Mesenteric fat pad (tissue), 1 donor: Measurements from ENCODE around the gene STX8. TPM values are rescaled to one million over a fixed set of nuclear protein-coding genes. Genes with fewer than 3 reads are reported as not detected.

Source experiments
- DNase-seq: peaks from one replicate; pipeline ENCODE4 v3.0.0-alpha.2; 2020; ENCODE audit warnings: low spot score
- total RNA-seq: library from RNA; stranded (reverse); fragmentation: NEBNext Ultra II Directional; extraction: Animal tissue kit (Norgen Biotek cat#: 25700); gene quantifications from one replicate; pipeline ENCODE4 v1.2.1, GENCODE V29; 2021
- donor health status: DM: yes; HTN: yes; CAD: no.

The STX8 gene
- total RNA-seq, 1 donor from 2014 or later, result 77.0 TPM

- no peak for DNase-seq
These were observed 345.3 kb downstream of the STX8 start for GRCh38 chr17:9230346-9230745.

GRCh38 chr17:9229826-9230201, 345.8 kb downstream of the STX8 start:
- no peak for DNase-seq

GRCh38 chr17:9229160-9229825, 346.3 kb downstream of the STX8 start:
- no peak for DNase-seq

- DNase-seq, result no peak
These were observed 347.0 kb downstream of the STX8 start for GRCh38 chr17:9228408-9229159.

- DNase-seq, result no peak
These were observed 347.7 kb downstream of the STX8 start for GRCh38 chr17:9227819-9228407.

- no peak for DNase-seq
These were observed 348.9 kb downstream of the STX8 start for GRCh38 chr17:9226794-9227135.

DNA sequence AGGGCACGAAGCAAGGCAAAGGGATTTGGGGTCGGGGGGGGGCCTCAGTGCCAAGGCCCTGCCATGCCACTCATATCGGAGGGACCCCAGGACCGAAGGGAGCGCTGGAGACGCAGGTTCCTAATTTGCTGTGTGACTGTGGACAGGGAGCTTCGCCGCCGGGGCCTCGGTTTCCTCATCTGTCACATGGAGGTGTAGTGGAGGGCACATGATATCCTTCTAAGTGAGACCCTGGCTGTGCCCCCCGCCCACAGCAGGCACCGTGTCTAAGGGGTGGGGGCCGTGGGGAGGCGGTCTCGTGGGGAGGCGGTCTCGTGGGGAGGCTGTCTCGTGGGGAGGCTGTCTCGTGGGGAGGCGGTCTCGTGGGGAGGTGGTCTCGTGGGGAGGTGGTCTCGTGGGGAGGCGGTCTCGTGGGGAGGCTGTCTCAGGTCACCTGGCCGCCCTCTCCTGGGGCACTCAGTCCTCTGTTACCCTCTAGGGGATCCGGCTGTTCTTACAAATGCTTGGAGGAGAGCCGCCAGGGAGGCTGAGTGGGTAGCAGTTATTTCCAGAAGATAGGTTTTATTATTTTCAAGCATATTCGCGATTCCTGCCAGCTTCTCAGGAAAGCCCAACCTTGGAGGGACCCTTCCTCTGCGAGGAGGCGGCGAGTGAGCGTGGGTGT, 349.4 kb downstream of the STX8 start:
- DNase-seq, result no peak

DNA sequence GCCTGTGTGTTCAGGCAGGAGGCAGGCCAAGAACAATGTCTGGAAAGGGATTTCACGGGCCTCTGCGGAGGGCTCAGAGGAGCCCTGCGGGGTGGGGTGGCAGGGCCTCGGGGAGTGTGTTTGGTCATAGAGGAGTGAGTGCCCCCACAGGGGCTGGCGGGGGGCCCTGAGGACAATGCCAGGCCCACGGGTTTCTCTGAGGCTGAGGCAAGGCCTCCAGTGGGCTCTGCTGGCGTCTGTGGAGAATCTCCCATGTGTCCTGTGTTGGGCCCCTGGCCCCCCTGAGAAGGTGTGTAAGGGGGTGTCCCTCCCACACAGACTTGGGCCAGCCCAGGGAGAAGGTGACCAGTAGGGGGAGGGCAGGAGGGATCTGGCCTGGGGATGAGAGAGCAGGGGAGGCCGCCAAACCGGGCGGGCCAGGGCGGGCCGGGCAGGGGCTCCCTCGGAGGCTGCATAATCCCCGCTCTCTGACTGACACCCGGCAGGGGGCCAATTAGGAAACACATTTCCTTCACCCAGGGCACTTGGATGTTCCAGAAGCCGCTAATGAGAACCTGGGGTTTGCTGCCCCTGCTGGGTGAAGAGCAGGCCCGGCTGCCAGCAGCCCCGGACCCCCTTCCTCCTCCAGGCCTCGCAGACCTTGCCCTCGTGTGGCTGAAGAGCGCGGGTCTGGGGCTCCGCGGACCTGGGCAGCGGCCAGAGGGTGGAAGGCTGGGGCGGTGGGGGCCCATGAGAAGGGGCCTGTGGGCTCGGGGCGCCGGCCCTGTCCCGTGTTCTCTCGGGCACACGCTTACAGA, 350.1 kb downstream of the STX8 start:
- no peak for DNase-seq

DNA sequence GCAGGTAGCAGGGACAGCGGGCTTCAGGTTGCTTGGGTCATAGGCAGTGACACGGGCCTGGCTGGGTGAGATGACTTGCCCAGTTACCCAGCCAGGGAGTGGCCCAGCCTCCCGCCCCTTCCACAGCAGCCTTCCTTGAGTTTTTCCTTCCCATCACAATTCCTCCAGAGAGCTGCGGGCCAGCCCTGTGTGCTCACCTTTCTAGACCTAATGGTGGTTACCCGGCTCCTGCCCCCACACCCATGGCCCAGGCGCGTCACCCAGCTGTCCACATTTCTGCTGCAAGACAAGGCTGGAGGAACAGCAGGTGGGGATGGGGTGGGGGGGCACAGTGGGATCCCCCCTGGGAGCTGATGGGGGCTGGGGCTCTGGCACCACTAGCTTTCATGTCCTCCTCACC, 351.1 kb downstream of the STX8 start:
- no peak for DNase-seq

- DNase-seq, result no peak
These were observed 352.1 kb downstream of the STX8 start for GRCh38 chr17:9223531-9223930.

- DNase-seq, result no peak
These were observed 353.8 kb downstream of the STX8 start for GRCh38 chr17:9221922-9222180.

GRCh38 chr17:9221147-9221921, 354.3 kb downstream of the STX8 start:
- DNase-seq, result no peak

DNA sequence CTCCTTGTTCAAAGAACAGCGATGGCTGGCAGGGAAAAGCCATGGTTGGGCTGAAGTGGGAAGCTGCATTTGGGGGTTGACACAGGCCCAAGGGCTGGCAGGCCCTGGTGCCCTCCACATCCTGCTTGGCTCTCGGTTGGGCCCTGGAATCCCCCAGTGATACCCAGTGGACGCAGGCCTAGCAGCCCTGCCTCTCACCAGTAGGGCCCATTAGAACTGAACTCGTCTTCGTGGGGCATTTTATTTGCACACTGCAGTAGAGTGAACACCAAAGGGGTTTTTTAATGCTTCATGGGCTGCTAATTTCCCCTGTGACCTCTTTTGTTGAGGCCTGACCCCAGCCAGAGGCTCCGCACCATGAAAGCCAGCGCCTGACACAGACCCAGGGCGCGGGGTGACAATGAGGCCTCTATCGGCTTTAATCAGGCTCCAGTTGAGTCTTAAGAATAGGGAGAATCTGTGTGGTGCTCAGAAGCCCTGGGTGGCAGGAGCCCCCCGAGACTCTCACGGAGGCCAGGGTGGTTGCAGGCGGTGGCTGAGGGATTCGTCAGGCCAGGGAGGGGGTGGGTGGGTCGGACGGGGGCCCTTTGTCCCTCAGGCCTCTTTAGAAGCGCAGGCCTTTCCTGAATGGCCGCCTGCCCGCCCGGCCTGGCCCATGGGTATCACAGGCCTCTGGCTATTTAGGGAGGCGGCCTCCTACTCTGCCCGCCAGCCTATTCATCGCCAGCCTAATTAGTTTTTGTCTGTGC, 355.0 kb downstream of the STX8 start:
- DNase-seq, result no peak

DNA sequence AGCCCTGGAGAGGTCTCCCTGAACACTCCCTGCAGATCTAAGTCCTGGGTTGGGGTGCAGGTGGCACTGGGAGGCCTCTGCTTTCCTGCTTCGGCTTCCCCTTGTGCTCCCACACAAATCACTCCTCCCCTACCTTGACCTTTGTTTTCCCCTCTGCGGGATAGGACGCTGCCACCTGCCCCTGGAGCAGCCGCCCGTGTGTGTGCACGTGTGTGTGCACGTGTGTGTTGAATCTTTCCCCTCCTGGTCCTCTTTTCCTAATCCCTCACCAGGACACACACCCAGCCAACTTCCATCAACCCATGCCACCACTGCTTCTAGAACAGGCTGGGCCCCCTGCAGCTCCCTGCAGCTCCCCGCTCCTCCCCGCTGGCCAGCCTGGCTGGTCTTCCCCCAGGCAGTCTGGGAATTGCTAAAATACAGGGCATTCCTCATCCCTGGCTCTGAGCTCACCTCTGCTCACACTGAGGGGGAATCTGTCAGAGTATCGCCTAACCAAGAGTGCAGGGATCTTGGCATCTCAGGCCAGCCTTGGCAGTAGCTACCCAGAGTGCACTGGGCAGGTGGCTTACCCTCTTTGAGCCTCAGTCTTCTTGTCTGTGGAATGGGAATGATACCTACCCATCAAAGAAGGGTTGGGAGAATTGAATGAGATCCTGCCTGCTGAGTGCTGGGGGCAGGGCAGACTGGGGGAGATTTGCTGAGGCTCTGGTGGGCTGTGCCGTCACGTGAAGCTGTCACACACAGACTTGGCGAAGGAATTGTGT, 355.8 kb downstream of the STX8 start:
- no peak for DNase-seq

- DNase-seq, result peak; percentile 82
These were observed 356.7 kb downstream of the STX8 start for GRCh38 chr17:9218911-9219310.

- DNase-seq, result no peak
These were observed 357.5 kb downstream of the STX8 start for GRCh38 chr17:9218064-9218635.

GRCh38 chr17:9217151-9218056, 358.2 kb downstream of the STX8 start:
- no peak for DNase-seq

GRCh38 chr17:9215465-9215864, 360.2 kb downstream of the STX8 start:
- DNase-seq, result no peak
